Glutamatergic neuron (in vitro differentiated cells): Measurements from ENCODE around the gene WDR91. TPM values are rescaled to one million over a fixed set of nuclear protein-coding genes. Genes with fewer than 3 reads are reported as not detected.

Experiments
- DNase-seq: peaks from one replicate; pipeline ENCODE4 v3.0.0; 2022
- H3K27ac Mint-ChIP-seq: one replicate; pipeline ENCODE4 v1.8.0; 2020; ENCODE audit warnings: mild to moderate bottlenecking, mixed read lengths, inconsistent platforms; ENCODE audit not compliant: unreplicated experiment
- H3K27me3 Mint-ChIP-seq: one replicate; pipeline ENCODE4 v1.8.0; 2020; ENCODE audit warnings: mild to moderate bottlenecking, moderate library complexity, mixed read lengths, inconsistent platforms; ENCODE audit not compliant: unreplicated experiment
- H3K36me3 Mint-ChIP-seq: one replicate; pipeline ENCODE4 v1.8.0; 2020; ENCODE audit warnings: mild to moderate bottlenecking, mixed read lengths, inconsistent platforms; ENCODE audit not compliant: unreplicated experiment
- H3K4me1 Mint-ChIP-seq: one replicate; pipeline ENCODE4 v1.8.0; 2020; ENCODE audit warnings: mild to moderate bottlenecking, low read depth, mixed read lengths, inconsistent platforms; ENCODE audit not compliant: unreplicated experiment
- H3K4me3 Mint-ChIP-seq: one replicate; pipeline ENCODE4 v1.8.0; 2020; ENCODE audit warnings: mild to moderate bottlenecking, mixed read lengths, inconsistent platforms; ENCODE audit not compliant: unreplicated experiment
- H3K9me3 Mint-ChIP-seq: one replicate; pipeline ENCODE4 v1.8.0; 2020; ENCODE audit warnings: mild to moderate bottlenecking, moderate library complexity, mixed read lengths, inconsistent platforms; ENCODE audit not compliant: unreplicated experiment
- total RNA-seq: library from RNA; stranded (reverse); fragmentation: NEBNext Ultra II Directional; extraction: Animal tissue kit (Norgen Biotek cat#: 25700); gene quantifications from one replicate; pipeline ENCODE4 v1.2.1, GENCODE V29; 2021; ENCODE audit not compliant: unreplicated experiment
- TF ChIP-seq, protein P1 (sequence below): fragments of 200-600 bp; sonication (generic); IDR thresholded peaks from one replicate; pipeline ENCODE4 v1.5.0; 2021; ENCODE audit not compliant: partially characterized antibody, unreplicated experiment

WDR91 gene
- total RNA-seq, 1 donor from 2014 or later = 24.5 TPM

DNA sequence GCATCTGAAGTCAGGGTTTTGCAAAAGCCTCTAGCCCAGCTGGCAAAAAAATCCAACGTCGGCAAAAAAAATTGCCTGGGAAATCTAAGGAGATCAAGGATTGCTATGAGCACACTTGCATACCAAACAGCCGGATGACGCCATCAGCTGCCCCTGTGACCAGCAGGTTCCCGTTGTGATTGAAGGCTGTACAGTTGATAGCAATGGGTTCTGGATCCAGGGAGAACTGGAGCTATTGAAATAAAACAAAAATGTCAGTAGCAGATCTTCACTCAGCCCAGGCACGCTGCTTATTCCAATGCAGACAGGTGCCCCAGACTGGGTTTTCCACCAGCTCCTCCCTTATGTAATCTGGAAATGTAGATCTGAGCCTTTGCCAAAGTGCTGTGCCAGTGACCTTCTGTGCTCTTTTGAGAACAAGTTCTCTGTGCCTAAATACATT lies 22.1 kb downstream of the WDR91 start:
- H3K27me3 Mint-ChIP-seq = no peaks in the 10 kb centered on the region
- no peak overlapping the region for H3K27ac Mint-ChIP-seq
- H3K36me3 Mint-ChIP-seq = peaks cover under 1% of the 10 kb centered on the region
- H3K4me3 Mint-ChIP-seq = no peak overlapping the region
- H3K9me3 Mint-ChIP-seq = peaks cover 1% of the 10 kb centered on the region
- no peak for DNase-seq
- TF ChIP-seq, protein P1, sequence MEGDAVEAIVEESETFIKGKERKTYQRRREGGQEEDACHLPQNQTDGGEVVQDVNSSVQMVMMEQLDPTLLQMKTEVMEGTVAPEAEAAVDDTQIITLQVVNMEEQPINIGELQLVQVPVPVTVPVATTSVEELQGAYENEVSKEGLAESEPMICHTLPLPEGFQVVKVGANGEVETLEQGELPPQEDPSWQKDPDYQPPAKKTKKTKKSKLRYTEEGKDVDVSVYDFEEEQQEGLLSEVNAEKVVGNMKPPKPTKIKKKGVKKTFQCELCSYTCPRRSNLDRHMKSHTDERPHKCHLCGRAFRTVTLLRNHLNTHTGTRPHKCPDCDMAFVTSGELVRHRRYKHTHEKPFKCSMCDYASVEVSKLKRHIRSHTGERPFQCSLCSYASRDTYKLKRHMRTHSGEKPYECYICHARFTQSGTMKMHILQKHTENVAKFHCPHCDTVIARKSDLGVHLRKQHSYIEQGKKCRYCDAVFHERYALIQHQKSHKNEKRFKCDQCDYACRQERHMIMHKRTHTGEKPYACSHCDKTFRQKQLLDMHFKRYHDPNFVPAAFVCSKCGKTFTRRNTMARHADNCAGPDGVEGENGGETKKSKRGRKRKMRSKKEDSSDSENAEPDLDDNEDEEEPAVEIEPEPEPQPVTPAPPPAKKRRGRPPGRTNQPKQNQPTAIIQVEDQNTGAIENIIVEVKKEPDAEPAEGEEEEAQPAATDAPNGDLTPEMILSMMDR = no peak
- no peaks in the 10 kb centered on the region for H3K4me1 Mint-ChIP-seq

DNA sequence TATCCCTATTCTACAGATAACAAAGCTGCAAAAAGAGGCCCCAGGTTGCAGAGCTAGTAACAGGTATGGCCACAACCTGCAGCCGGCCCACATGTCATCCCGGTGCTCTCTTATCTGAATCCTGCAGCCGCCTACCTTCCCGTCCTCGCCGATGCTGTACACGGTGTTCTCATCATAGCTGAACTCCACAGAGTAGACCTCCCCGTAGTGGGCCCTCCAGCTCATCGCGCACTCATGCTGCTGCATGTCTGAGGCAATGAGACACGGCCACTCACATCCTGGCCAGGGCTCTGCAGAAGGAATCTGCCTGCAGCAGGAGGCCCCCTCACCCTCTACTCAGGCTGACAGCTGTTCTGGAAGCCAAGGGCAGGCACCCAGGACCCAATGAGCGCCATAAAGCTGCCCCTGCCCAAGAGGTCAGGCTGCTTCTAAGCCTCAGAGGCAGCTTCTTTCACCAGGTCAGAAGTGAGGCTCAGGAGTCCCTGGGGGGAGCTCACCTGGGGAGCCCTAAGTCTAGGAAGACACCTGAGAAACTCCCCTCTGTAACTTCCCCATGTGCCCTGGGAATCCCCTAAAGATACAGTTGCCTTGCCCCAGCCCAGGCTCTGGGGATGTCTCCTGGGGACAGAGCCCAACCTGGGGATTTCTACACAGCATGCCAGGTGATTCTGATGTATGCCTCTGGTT lies 22.9 kb downstream of the WDR91 start:
- peaks cover 9% of the 10 kb centered on the region for H3K36me3 Mint-ChIP-seq
- no peaks in the 10 kb centered on the region for H3K4me1 Mint-ChIP-seq
- no peak for DNase-seq
- H3K4me3 Mint-ChIP-seq = no peak overlapping the region
- H3K27me3 Mint-ChIP-seq = no peaks in the 10 kb centered on the region
- H3K9me3 Mint-ChIP-seq = no peaks in the 10 kb centered on the region
- TF ChIP-seq, protein P1 = no peak
- H3K27ac Mint-ChIP-seq = no peak overlapping the region

DNA sequence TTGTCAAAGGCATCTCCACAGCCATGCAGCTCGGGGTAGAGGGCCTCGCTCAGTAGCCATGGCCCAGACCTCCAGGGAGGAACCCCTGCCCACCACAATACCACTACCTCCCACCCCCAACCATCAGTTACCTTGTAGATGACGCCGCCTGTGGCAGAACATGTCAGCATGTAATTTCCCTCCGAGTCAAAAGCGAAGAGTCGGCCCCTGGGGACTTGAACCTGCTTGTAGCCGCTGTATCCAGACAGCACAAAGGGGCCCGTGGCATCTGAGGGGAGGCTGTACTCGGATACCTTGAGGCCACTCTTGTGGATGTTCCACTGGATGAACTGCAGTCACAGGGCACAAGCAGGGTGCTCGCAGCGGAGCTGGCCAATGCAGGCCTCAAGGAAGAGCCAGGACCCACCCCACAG lies 24.5 kb downstream of the WDR91 start:
- Mint-ChIP-seq H3K9me3 (peaks cover 2% of the 10 kb centered on the region), H3K27me3 (no peaks in the 10 kb centered on the region), H3K36me3 (peaks cover 20% of the 10 kb centered on the region), H3K4me3 (no peak overlapping the region), H3K27ac (no peak overlapping the region), H3K4me1 (no peaks in the 10 kb centered on the region)
- no peak for DNase-seq
- TF ChIP-seq, protein P1 = no peak

DNA sequence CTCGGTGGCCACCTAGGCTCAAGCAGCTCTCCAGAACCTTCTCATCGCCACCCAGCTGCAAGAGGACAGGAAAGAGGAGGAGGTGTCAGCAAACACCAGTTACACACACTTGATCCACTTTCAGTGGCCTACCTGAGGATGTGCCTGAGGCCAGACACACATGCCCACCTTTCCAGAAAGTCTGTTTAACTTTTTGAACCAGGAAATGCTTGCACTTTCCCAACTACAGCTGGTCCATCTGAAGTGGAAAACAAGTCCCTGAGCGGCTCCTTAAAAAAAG lies 25.1 kb downstream of the WDR91 start:
- Mint-ChIP-seq H3K4me1 (no peaks in the 10 kb centered on the region), H3K4me3 (no peak overlapping the region), H3K9me3 (peaks cover 3% of the 10 kb centered on the region), H3K27ac (no peak overlapping the region), H3K27me3 (no peaks in the 10 kb centered on the region), H3K36me3 (peaks cover 27% of the 10 kb centered on the region)
- TF ChIP-seq, protein P1 = no peak
- DNase-seq = no peak

DNA sequence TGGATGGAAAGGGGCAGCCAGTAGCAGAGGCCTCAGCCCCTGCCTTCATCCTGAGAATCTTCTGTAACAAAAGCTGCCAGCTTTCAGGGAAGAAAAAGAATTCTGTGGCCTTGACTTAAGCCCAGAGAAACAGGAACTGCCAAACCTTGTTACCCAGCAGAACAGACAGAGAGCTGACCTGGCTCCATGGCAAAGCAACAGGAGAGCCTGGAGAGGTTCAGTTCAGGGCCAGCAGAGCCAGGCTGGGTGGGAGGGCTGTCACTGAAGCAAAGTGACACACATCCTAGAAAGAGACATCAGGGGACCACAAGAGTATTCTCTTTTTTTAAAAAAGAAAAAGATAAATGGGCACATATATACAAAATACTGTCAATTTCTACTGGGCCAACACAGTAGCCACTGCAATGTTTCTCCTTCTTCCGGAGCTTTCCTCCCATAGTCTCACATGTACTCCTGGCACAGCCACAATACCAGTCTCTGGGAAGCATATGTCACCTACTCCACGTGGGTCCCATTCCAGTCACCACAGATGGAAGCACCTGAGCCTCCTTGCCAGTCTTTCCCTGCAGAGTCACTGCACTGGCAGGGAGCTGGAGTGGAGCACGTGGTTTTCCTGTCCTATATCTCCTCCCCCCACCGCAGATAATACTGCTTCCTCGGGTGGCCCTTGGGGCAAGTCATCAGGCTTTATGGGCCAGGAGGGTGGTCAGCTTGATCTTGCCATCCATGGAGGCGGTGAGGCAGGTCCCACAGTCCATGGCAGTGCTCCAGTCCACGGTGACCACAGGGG lies 25.7 kb downstream of the WDR91 start:
- TF ChIP-seq, protein P1 = no peak

More for the DNA sequence above, 25.7 kb downstream of the WDR91 start:
- no peak for DNase-seq
- Mint-ChIP-seq H3K36me3 (peaks cover 29% of the 10 kb centered on the region), H3K9me3 (peaks cover 4% of the 10 kb centered on the region), H3K4me3 (no peak overlapping the region), H3K27ac (no peak overlapping the region), H3K4me1 (no peaks in the 10 kb centered on the region), H3K27me3 (no peaks in the 10 kb centered on the region)
